Osteocyte (in vitro differentiated cells): ENCODE results near the gene PTP4A2. TPM values are rescaled to one million over a fixed set of nuclear protein-coding genes. Genes with fewer than 3 reads are reported as not detected.

Experiments
- DNase-seq: peaks from one replicate; pipeline ENCODE4 v3.0.0; 2021; ENCODE audit warnings: mixed read lengths; ENCODE audit not compliant: unreplicated experiment; ENCODE audit errors: extremely low spot score
- H3K27ac Mint-ChIP-seq: one replicate; pipeline ENCODE4 v1.8.0; 2021; ENCODE audit warnings: mild to moderate bottlenecking, mixed read lengths; ENCODE audit not compliant: unreplicated experiment
- H3K27me3 Mint-ChIP-seq: one replicate; pipeline ENCODE4 v1.8.0; 2021; ENCODE audit warnings: mixed read lengths; ENCODE audit not compliant: unreplicated experiment
- H3K36me3 Mint-ChIP-seq: one replicate; pipeline ENCODE4 v1.8.0; 2021; ENCODE audit warnings: mixed read lengths; ENCODE audit not compliant: unreplicated experiment
- H3K4me1 Mint-ChIP-seq: one replicate; pipeline ENCODE4 v1.8.0; 2021; ENCODE audit warnings: mixed read lengths; ENCODE audit not compliant: unreplicated experiment
- H3K4me3 Mint-ChIP-seq: one replicate; pipeline ENCODE4 v1.8.0; 2021; ENCODE audit warnings: mild to moderate bottlenecking, moderate library complexity, mixed read lengths; ENCODE audit not compliant: unreplicated experiment
- H3K9me3 Mint-ChIP-seq: one replicate; pipeline ENCODE4 v1.8.0; 2021; ENCODE audit warnings: mixed read lengths; ENCODE audit not compliant: unreplicated experiment
- CTCF ChIP-seq: fragments of 200-600 bp; sonication (generic); IDR thresholded peaks from 2 replicates; pipeline ENCODE4 v1.5.0; 2021; ENCODE audit warnings: antibody characterized with exemption, mild to moderate bottlenecking, moderate library complexity
- total RNA-seq: library from RNA; stranded (reverse); gene quantifications from 2 replicates; pipeline ENCODE4 v1.2.1, GENCODE V29; 2021

Gene PTP4A2
- total RNA-seq, 1 donor from 2014 or later: 142 TPM

GRCh38 chr1:31924839-31925238 is 13.3 kb downstream of the PTP4A2 start:
- no peaks in the 10 kb centered on the region for H3K27me3 Mint-ChIP-seq
- no peak for DNase-seq
- H3K36me3 Mint-ChIP-seq: no peaks in the 10 kb centered on the region
- TF ChIP-seq CTCF: no peak
- peaks cover 61% of the 10 kb centered on the region for H3K4me1 Mint-ChIP-seq
- no peak overlapping the region for H3K4me3 Mint-ChIP-seq
- H3K27ac Mint-ChIP-seq: peak overlapping the region; percentile 58
- no peaks in the 10 kb centered on the region for H3K9me3 Mint-ChIP-seq

GRCh38 chr1:31923901-31924535 is 14.2 kb downstream of the PTP4A2 start:
- Mint-ChIP-seq H3K4me1 (peaks cover 56% of the 10 kb centered on the region), H3K9me3 (no peaks in the 10 kb centered on the region), H3K27ac (peak overlapping the region; percentile 70), H3K27me3 (no peaks in the 10 kb centered on the region), H3K36me3 (peaks cover 7% of the 10 kb centered on the region), H3K4me3 (no peak overlapping the region)
- no peak for DNase-seq
- no peak for TF ChIP-seq CTCF

- peaks cover 21% of the 10 kb centered on the region for H3K36me3 Mint-ChIP-seq
- DNase-seq: no peak
- H3K4me3 Mint-ChIP-seq: no peak overlapping the region
- no peaks in the 10 kb centered on the region for H3K27me3 Mint-ChIP-seq
- peaks cover 35% of the 10 kb centered on the region for H3K4me1 Mint-ChIP-seq
- no peaks in the 10 kb centered on the region for H3K9me3 Mint-ChIP-seq
- no peak for TF ChIP-seq CTCF
- H3K27ac Mint-ChIP-seq: peak overlapping the region; percentile 75
These were observed 17.2 kb downstream of the PTP4A2 start for GRCh38 chr1:31920956-31921355.

GRCh38 chr1:31919591-31919990 is 18.6 kb downstream of the PTP4A2 start:
- Mint-ChIP-seq H3K4me1 (peaks cover 31% of the 10 kb centered on the region), H3K27me3 (no peaks in the 10 kb centered on the region), H3K9me3 (no peaks in the 10 kb centered on the region), H3K27ac (no peak overlapping the region), H3K36me3 (peaks cover 33% of the 10 kb centered on the region), H3K4me3 (no peak overlapping the region)
- DNase-seq: no peak
- TF ChIP-seq CTCF: no peak

GRCh38 chr1:31915438-31915837 is 22.7 kb downstream of the PTP4A2 start:
- Mint-ChIP-seq H3K4me3 (no peak overlapping the region), H3K36me3 (peaks cover 53% of the 10 kb centered on the region), H3K27me3 (no peaks in the 10 kb centered on the region), H3K9me3 (peaks cover 6% of the 10 kb centered on the region), H3K27ac (no peak overlapping the region), H3K4me1 (no peaks in the 10 kb centered on the region)
- DNase-seq: no peak
- TF ChIP-seq CTCF: no peak
